GM10248 (cell line): ENCODE results near the gene KATNAL2.
A peak's percentile ranks its signal among the peaks of the same experiment; 100 is the strongest.

ENCODE experiments used
- CTCF ChIA-PET: fragments of 300-600 bp; sonication (Branson Sonifier 250); formaldehyde crosslinking; extraction: SDS; loops from one replicate; lab custom pipeline; 2021; ENCODE audit warnings: antibody characterized with exemption; lab: Yijun Ruan, JAX
- POLR2A ChIA-PET: fragments of 350-650 bp; sonication (Branson Sonifier 250); formaldehyde crosslinking; extraction: SDS; loops from one replicate; lab custom pipeline; 2020; ENCODE audit warnings: antibody characterized with exemption; lab: Yijun Ruan, JAX
- DNase-seq: peaks from one replicate; pipeline ENCODE4 v3.0.0; 2012; ENCODE audit errors: extremely low spot score
- CTCF ChIP-seq: IDR thresholded peaks from 2 replicates; pipeline ENCODE4 v1.5.1; 2012; ENCODE audit warnings: mild to moderate bottlenecking, low read depth; ENCODE audit errors: extremely low read depth, missing control alignments, control extremely low read depth

The KATNAL2 gene

GRCh38 chr18:46920653-46921052 is 3.3 kb downstream of the KATNAL2 start:
- no peak for DNase-seq
- no peak for TF ChIP-seq CTCF
- CTCF ChIA-PET, result no interaction called here
- POLR2A ChIA-PET, result no interaction called here

- ChIA-PET CTCF (interaction anchor here (0.8 to 2.0 kb wide), 4 partner anchors 9 to 18 kb away, joined by 3 to 8 read pairs (median 3); no protein-coding TSS in a partner anchor), POLR2A (no interaction called here)
- DNase-seq, result no peak
- no peak for TF ChIP-seq CTCF
Observed at GRCh38 chr18:46939337-46939963, 22.0 kb downstream of the KATNAL2 start.

DNA sequence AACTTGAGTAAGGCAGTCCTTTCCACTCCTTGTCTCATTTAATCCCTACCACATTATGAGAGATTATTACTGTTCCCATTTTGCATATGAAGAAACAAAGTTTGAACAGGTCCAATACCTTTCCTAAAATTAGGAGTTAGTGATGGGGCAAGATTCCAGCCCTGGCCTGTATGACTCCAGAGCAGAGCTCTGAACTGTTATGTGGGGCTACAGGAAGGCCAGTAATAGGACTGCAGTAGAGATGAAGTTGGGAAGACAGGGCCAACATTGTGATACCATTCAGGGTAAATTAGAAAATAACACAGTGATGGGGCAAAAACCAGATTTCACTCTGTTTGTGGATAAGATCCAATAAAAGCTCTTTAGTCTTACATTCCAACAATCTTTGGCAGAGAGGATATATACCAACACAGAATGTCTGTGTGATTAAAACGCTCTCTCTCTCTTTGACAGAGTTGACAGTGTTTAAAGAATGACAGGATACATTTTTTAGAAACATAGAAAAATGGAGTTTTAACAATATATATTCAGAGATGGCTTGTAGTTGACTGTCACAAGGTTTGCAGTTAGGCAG is 22.7 kb downstream of the KATNAL2 start:
- DNase-seq, result no peak
- ChIA-PET POLR2A (interaction anchor here (0.5 kb wide), 1 partner anchor 24 kb away, joined by 5 read pairs; no protein-coding TSS in a partner anchor), CTCF (interaction anchor here (0.8 to 2.0 kb wide), 4 partner anchors 8 to 18 kb away, joined by 3 to 8 read pairs (median 3); no protein-coding TSS in a partner anchor)
- no peak for TF ChIP-seq CTCF

DNA sequence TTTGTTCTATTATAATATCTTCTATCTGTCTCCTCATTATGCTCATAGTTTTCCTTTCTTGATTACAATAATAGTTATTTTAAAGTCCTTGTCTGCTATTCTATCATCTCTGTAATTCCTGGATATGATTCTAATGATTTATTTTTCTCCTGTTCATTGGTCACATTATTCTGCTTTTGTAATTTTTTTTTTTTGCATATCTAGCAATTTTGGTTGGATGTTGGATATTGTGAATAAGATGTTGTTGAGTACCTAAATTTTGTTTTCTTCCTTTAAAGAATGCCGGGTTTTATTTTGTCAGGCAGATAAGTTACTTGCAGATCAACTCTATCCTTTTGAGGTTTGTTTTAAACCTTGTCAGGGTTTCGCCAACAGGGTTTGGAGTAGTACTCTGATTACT is 25.2 kb downstream of the KATNAL2 start:
- no peak for DNase-seq
- CTCF ChIA-PET, result no interaction called here
- TF ChIP-seq CTCF, result no peak
- POLR2A ChIA-PET, result no interaction called here

GRCh38 chr18:46946656-46947282 is 29.4 kb downstream of the KATNAL2 start:
- no peak for TF ChIP-seq CTCF
- peak; percentile 79 for DNase-seq
- POLR2A ChIA-PET, result no interaction called here
- CTCF ChIA-PET, result interaction anchor here (1.1 kb wide), 1 partner anchor 9 kb away, joined by 4 read pairs; no protein-coding TSS in a partner anchor

GRCh38 chr18:46950064-46950656 is 32.8 kb downstream of the KATNAL2 start:
- POLR2A ChIA-PET, result no interaction called here
- CTCF ChIA-PET, result interaction anchor here (0.6 to 2.2 kb wide), 4 partner anchors 9 to 82 kb away, joined by 3 to 8 read pairs (median 4); no protein-coding TSS in a partner anchor
- DNase-seq, result peak; percentile 51
- TF ChIP-seq CTCF, result peak; percentile 46
